Measurements from ENCODE around the gene GFPT2.

DNA sequence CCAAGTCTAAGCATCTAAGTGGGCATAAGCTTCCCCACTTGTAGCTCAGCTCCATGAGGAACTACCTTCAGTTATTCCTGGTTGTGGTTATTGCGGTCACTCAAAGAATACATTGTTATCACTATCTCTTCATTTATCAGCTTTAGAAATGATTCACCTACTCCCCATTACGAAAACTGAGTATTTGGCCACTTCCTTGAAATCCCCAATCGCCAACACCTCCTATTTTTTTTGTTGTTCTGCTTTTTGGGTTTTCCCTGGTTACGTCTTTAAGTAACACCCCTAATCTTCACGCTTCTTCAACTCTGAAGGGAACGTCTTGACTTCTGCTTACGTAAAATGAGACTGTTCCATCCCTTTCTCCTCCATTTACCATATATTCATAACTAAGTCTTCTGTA, 81.9 kb downstream of the GFPT2 start:
- TF ChIP-seq USF2 (IDR thresholded peaks at IDR 0.05; ENCODE audit: low read depth, low read length) (no peak), RCOR1 (IDR thresholded peaks at IDR 0.05; ENCODE audit: insufficient replicate concordance, low read length) (no peak), CHD1 (IDR thresholded peaks at IDR 0.05; ENCODE audit: low read depth, low read length) (no peak), POLR2A (IDR thresholded peaks at IDR 0.05; ENCODE audit: low read depth, low read length) (no peak), RFX5 (IDR thresholded peaks at IDR 0.05; ENCODE audit: low read depth, low read length) (no peak), NFE2L2 (IDR thresholded peaks at IDR 0.05; ENCODE audit: low read depth, low read length) (no peak)
- TF ChIP-seq, protein P1, sequence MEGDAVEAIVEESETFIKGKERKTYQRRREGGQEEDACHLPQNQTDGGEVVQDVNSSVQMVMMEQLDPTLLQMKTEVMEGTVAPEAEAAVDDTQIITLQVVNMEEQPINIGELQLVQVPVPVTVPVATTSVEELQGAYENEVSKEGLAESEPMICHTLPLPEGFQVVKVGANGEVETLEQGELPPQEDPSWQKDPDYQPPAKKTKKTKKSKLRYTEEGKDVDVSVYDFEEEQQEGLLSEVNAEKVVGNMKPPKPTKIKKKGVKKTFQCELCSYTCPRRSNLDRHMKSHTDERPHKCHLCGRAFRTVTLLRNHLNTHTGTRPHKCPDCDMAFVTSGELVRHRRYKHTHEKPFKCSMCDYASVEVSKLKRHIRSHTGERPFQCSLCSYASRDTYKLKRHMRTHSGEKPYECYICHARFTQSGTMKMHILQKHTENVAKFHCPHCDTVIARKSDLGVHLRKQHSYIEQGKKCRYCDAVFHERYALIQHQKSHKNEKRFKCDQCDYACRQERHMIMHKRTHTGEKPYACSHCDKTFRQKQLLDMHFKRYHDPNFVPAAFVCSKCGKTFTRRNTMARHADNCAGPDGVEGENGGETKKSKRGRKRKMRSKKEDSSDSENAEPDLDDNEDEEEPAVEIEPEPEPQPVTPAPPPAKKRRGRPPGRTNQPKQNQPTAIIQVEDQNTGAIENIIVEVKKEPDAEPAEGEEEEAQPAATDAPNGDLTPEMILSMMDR (conservative IDR thresholded peaks at IDR 0.05; ENCODE audit: low read depth, low read length) = no peak

Measured in IMR-90 (cell line).